NCI-H187 treated with DMSO at 0.1 percent for 48 hours (cell line): ENCODE data around the gene PCYT1A.
"Not testable (repeated sequence)": the region's sequence is repeated elsewhere in the genome, so short reads cannot be mapped to it uniquely, and the experiment has no call there.

Experiments used
- DNase-seq: peaks from one replicate; lab custom pipeline; 2025; lab: John Stamatoyannopoulos, UW

Gene PCYT1A

GRCh38 chr3:196287440-196288140 lies at the start of gene PCYT1A:
PCYT1A (minus strand) TSS chr3:196287726; CDS start chr3:196270531, 17,195 bp downstream.
- DNase-seq = peak; percentile 81

GRCh38 chr3:196336319-196337145 lies 49.0 kb upstream of the PCYT1A start:
- DNase-seq = no peak

DNA sequence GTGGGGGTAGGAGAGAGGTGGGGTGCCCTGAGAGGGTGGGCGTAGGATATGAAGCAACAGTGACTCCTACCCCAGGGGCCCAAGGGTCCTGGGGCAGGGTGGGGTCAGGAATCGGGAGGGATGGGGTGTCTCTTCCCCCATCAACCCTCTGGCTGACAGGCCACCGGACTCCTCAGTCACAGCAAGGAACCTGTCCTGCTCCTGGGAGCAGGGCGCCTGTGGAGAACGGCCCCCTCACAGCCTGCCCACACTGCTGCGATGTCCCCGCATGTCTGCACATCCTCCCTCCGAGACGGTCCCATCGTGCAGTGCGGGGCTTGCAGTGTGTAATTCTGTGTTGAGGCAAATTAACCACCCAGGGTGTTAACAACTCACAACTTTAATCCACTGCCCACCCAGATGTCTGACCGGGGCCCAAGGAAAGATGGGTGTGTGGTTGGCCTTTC lies 48.0 kb upstream of the PCYT1A start:
- DNase-seq = no peak

DNA sequence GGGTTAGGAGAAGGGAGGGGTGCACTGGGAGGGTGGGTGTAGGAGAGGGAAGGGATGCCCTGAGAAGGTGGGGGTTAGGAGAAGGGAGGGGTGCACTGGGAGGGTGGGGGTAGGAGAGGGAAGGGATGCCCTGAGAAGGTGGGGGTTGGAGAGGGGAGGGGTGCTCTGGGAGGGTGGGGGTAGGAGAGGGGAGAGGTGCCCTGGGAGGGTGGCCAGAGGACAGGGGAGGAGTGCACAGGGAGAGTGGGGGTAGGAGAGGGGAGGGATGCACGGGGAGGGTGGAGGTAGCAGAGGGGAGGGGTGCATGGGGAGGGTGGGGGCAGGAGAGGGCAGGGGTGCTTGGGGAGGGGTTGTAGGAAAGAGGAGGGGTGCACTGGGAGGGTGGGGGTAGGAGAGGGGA lies 47.5 kb upstream of the PCYT1A start:
- no peak for DNase-seq

- no peak for DNase-seq
Observed at GRCh38 chr3:196332168-196332567, 44.6 kb upstream of the PCYT1A start.

DNA sequence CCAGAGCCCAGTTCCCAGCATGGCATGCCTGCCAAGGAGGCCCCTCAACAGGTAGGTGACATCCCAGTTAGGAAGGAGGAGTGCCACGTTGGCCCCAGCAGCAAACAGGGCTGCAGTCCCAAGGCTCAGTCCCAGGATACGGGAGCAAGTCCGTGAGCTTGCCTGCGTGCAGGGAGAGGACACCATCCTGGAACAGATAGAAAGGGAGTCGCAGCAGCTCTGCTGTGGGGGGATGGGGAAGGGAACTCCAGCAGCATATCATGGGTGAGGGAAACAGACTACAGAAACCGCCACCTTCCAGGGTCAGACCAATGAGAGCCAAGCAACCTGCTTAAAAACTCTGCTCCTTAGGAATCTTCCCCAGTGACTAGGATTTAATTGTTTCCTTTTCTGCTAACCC lies 39.9 kb upstream of the PCYT1A start:
- DNase-seq = no peak

- no peak for DNase-seq
Observed at GRCh38 chr3:196326936-196327335, 39.4 kb upstream of the PCYT1A start.

DNA sequence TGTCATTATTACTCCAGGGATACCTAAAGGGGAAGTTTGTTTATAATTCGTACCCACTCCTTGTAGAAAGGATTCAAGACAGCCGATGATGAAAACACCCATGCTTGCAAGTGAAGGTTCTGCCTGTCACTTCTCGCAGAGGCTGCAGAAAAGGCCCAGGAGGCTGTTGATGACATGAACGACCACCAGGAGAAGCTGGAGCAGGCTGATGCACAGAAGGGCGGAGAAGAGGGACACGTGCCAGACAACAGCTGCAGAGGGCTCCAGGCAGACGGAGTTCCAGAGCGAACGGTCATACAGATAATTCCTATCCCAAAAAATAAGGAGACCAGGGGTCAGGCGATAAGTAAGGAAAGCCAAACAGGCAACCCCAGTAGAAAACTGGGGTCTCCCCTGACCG lies 36.2 kb upstream of the PCYT1A start:
- no peak for DNase-seq

DNA sequence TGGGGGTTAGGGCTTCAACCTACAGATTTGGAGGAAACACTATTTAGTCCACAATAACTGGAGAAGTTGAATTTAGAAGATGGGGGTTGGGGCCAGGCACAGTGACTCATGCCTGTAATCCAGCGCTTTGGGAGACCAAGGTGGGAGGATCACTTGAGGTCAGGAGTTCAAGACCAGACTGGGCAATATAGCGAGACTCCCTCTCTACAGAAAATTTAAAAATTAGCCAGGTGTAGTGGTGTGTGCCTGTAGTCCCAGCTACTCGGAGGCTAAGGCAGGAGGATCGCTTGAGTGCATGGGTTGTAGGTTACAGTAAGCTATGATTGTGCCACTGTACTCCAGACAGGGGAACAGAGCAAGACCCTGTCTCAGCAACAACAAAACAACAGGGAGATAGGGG lies 35.5 kb upstream of the PCYT1A start:
- no peak for DNase-seq

DNA sequence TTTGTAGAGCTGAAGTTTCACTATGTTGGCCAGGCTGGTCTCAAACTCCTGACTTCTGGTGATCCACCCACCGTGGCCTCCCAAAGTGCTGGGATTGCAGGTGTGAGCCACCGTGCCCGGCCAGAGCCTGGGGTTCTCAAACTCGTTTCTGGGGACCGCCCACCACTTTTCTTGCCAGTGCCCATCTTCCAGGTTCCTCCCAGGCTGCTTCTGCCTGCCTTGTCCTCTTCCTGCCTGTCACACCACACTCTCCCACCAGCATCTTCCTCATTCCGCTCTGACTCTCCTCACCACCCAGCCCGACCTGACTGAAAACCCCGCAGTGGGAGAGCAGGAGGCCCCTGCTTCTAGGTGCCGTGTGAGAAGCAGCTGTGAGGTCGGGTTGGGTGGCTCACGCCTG lies 33.6 kb upstream of the PCYT1A start:
- no peak for DNase-seq

DNA sequence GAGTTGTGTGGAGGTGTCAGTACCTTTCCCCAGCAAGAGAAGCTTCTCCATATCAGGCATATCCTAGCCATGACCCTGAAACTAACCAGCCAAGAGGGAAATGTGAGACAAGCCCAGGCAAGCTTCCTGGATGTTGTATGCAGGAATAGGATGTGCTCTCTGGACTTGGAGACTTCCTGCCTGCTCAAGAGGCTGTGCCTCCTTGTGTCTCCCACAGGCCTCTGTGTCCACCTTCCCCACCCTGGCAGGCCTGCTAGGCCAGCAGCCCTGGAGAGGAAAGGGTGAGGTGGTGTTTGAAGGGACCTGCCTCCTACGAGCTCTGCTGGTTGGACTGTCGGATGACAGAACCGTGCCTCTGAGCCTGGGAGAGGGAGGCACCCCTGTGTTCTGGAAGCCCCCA lies 32.6 kb upstream of the PCYT1A start:
- no peak for DNase-seq

DNA sequence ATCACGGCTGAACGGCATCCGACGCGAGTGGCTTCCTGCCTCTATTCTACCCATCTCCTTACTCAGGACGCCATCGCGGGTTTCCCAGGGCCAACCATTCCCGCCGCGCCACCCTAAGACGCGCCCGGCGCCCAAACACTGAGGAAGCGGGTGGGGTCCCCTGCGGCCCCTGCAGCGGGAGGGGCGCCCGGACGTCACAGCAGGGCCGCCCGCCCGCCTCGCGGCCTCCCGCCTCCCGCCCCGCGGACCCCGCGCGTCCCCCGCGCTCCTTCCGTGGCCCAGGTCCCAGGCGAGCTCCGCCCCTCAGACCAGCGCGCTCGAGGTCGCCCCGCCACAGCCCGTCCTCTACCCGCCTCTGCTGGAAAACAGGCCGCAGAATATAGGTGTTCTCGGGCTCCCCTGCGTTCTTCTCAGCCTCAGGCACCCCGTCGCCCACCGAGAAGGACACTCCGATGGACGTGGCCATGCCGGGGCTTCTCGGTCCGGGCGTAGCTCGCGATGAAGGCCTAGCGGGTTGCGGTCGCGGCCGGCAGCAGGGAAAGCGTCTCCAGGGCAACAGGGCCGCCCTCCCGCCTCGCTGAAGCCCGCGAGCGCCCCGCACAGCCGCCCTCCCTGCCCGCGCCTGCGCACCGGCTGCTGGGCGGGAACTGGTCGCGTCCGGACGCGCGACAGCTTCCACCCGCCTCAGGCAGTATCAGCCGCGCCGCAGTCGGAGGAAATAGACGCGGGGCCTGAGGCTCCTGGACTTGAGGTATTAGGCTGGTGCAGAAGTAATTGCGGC lies 30.4 kb upstream of the PCYT1A start, which contains the start of gene DYNLT2B:
DYNLT2B (minus strand) TSS at position 554 of the 781 bp plus-strand sequence; CDS start at position 466, 88 bp downstream.
- peak; percentile 49 for DNase-seq

GRCh38 chr3:196316799-196317686 lies 29.5 kb upstream of the PCYT1A start:
- DNase-seq = not testable (repeated sequence)

DNA sequence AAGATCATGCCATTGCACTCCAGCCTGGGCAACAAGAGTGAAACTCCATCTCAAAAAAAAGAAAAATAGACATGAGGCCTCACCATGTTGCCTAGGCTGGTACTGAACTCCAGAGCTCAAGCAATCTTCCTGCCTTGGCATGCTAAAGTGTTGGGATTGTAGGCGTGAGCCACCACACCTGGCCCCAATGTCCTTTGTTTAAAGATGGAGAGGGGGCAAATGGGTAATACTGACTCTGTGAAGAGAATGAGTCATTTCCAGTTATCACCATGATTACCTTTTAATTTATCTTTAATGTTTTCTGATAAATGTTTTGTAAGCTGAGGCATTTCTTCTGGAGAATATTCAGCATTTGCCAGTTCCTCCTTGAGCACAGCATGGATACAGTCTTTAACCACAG lies 28.3 kb upstream of the PCYT1A start:
- no peak for DNase-seq

- DNase-seq = no peak
Observed at GRCh38 chr3:196314597-196314996, 27.1 kb upstream of the PCYT1A start.

DNA sequence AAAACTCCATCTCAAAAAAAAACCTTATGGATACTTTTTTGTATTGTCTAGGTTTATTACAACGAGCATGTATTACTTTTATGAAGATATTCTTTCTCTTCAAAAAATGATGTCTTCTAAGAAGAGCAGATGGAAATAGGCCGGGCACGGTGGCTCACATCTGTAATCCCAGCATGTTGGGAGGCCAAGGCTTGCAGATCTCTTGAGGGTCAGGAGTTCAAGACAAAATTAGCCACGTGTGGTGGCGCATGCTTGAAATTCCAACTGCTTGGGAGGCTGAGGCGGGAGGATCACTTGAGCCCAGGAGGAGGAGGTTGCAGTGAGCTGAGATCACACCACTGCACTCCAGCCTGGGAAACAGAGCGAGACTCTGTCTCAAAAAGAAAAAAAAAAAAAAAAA lies 26.6 kb upstream of the PCYT1A start:
- DNase-seq = not testable (repeated sequence)

GRCh38 chr3:196302960-196303359 lies 15.4 kb upstream of the PCYT1A start:
- DNase-seq = not testable (repeated sequence)

GRCh38 chr3:196302551-196302950 lies 15.0 kb upstream of the PCYT1A start:
- not testable (repeated sequence) for DNase-seq

DNA sequence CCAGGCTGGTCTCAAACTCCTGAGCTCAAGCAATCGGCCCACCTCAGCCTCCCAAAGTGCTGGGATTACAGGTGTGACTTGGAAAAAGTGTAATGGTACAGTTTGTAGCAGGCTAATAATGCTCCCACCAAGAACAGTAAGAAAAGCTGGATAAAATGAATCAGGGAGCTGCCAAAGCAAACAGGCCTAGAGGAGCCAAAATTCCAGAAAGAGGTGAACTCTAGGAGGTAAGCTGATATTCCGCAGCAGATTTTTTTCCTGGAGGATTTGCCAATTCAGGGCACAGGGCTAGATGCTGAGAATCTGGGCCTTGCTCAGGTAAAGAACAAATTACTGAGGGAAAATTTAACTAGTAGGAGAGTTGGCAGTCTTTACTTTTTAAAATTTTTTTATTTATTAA lies 11.0 kb upstream of the PCYT1A start:
- DNase-seq = no peak

DNA sequence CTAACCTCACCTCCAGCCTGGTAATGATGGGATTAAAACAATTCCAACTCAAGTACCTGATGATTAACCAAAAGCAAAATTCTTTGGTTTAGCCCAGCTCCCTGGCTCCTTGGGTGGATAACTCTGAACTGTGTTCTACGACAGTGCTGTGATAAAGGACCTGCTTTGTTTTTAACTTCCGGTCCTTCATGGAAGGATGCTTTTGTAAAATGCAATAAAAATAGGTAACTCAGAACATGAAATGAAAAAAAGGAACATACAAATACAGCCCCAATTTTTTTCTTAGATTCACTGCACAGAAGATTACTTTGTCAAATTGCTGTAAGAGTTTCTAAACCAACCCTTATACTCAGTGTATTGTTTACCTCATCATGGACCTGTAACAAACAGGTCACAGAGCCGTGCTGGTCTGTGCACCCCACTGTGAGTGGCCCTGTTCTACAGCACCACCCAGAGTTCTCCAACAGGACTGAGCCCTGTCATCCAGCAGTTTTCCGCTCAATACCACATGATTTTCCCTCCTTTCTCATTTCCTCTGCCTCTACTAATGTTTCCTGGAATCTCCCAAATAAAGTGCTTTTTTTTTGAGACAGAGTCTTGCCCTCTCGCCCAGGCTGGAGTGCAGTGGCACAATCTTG lies 4.9 kb upstream of the PCYT1A start:
- DNase-seq = no peak

DNA sequence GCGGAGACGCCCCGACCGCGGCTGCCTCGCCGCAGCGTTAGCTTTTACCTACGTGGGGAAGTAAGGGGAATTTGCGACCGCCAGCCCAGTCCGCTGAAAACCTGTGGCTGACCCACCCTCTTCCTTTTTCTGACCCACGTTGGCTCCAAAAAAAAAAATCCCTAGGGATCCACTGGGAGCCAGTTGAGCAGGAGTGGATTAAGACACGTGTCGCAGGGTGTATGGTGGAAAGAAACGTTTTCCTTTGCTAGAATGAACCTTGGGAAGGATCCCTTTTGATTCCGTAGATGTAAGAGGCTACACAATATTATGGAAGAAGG lies 575 bp upstream of the PCYT1A start:
- DNase-seq = no peak
